ENCODE data around the gene DNAH1.

DNA sequence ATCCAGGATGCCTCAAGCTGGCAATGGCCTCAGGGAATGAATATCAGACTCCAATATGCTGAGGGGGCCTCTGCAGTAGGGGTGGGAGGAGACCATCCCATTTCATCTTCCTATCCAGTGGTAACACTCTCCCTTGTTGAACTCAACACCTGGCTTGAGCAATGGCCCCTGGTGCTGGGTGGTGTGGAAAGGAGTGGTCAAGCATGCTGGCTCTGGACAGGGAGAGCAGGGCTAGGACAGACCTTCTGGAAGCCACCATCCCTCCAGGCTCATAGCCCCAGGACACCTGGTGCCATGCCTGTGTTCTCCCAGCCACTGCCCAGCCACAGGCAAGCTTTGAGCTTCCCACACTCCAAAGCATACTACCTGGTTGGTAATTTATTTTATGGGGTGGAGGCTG is 9.6 kb downstream of the DNAH1 start:
- TF ChIP-seq, protein P1, sequence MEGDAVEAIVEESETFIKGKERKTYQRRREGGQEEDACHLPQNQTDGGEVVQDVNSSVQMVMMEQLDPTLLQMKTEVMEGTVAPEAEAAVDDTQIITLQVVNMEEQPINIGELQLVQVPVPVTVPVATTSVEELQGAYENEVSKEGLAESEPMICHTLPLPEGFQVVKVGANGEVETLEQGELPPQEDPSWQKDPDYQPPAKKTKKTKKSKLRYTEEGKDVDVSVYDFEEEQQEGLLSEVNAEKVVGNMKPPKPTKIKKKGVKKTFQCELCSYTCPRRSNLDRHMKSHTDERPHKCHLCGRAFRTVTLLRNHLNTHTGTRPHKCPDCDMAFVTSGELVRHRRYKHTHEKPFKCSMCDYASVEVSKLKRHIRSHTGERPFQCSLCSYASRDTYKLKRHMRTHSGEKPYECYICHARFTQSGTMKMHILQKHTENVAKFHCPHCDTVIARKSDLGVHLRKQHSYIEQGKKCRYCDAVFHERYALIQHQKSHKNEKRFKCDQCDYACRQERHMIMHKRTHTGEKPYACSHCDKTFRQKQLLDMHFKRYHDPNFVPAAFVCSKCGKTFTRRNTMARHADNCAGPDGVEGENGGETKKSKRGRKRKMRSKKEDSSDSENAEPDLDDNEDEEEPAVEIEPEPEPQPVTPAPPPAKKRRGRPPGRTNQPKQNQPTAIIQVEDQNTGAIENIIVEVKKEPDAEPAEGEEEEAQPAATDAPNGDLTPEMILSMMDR (conservative IDR thresholded peaks at IDR 0.05; ENCODE audit: low read depth in 2 of 2): no peak
- TF ChIP-seq EZH2phosphoT487 (IDR thresholded peaks at IDR 0.05; ENCODE audit: unreplicated experiment) (no peak), EZH2 (IDR thresholded peaks at IDR 0.05; ENCODE audit: low read depth, unreplicated experiment) (no peak), POLR2AphosphoS5 (IDR thresholded peaks at IDR 0.05; ENCODE audit: low read depth) (no peak), ZNF331 (CRISPR knock-in tag; IDR thresholded peaks at IDR 0.05; ENCODE audit: low read depth) (no peak), CREB1 (CRISPR knock-in tag; IDR thresholded peaks at IDR 0.05; ENCODE audit: low read depth) (no peak), NANOG (IDR thresholded peaks at IDR 0.05; ENCODE audit: borderline replicate concordance) (no peak), ZNF114 (CRISPR knock-in tag; IDR thresholded peaks at IDR 0.05) (no peak), JUNB (IDR thresholded peaks at IDR 0.05; ENCODE audit: unreplicated experiment) (no peak)
- TF ChIP-seq, protein P2, sequence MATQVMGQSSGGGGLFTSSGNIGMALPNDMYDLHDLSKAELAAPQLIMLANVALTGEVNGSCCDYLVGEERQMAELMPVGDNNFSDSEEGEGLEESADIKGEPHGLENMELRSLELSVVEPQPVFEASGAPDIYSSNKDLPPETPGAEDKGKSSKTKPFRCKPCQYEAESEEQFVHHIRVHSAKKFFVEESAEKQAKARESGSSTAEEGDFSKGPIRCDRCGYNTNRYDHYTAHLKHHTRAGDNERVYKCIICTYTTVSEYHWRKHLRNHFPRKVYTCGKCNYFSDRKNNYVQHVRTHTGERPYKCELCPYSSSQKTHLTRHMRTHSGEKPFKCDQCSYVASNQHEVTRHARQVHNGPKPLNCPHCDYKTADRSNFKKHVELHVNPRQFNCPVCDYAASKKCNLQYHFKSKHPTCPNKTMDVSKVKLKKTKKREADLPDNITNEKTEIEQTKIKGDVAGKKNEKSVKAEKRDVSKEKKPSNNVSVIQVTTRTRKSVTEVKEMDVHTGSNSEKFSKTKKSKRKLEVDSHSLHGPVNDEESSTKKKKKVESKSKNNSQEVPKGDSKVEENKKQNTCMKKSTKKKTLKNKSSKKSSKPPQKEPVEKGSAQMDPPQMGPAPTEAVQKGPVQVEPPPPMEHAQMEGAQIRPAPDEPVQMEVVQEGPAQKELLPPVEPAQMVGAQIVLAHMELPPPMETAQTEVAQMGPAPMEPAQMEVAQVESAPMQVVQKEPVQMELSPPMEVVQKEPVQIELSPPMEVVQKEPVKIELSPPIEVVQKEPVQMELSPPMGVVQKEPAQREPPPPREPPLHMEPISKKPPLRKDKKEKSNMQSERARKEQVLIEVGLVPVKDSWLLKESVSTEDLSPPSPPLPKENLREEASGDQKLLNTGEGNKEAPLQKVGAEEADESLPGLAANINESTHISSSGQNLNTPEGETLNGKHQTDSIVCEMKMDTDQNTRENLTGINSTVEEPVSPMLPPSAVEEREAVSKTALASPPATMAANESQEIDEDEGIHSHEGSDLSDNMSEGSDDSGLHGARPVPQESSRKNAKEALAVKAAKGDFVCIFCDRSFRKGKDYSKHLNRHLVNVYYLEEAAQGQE (IDR thresholded peaks at IDR 0.05; ENCODE audit: unreplicated experiment): no peak

Data from GM23338 (cell line).